Uterus (tissue), 2 donors: ENCODE data around the gene ARHGEF16.

Source experiments
- CTCF ChIP-seq, 4 experiments: fragments of 200-600 bp in 2 of 4; fragments of 450-650 bp in 2 of 4; sonication (generic) in 2 of 4; IDR thresholded peaks; one replicate each; pipeline ENCODE4 v1.5.1; 2016 to 2019; ENCODE audit warnings: antibody characterized with exemption in 4 of 4, mild to moderate bottlenecking in 2 of 4, moderate library complexity in 1 of 4
- POLR2A ChIP-seq, 2 donors: fragments of 450-650 bp; IDR thresholded peaks; one replicate each; pipeline ENCODE4 v1.6.1; 2016; ENCODE audit warnings: antibody characterized with exemption in 2 of 2, mild to moderate bottlenecking in 1 of 2, moderate library complexity in 1 of 2

DNA sequence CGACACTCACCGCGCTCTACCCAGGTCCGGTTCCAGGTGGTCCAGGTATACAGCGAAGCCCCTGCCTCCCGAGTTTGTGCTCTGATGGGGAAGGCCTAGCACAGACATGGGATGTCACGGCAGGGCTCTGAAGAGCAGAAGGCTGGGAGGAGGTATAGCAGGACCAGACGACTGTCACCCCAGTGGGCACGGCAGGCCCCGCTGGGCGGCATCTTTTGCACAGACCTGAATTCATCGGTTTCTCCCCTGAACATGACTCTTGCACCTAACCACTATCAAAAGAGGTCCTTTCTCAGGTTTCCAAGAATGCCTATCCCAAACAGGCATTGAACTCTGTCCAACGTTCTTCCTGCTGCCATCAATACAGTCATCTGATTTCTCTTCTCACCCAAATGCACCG is 30.6 kb downstream of the ARHGEF16 start:
- TF ChIP-seq CTCF (IDR thresholded peaks at IDR 0.05) (no peak), POLR2A (IDR thresholded peaks at IDR 0.05) (no peak)
